Heart left ventricle (tissue), 16 donors: ENCODE measurements around the gene RCOR2. TPM values are rescaled to one million over a fixed set of nuclear protein-coding genes. Genes with fewer than 3 reads are reported as not detected.
A peak's percentile ranks its signal among the peaks of the same experiment; 100 is the strongest.

ENCODE experiments used
- ATAC-seq, 4 donors: fragments of 200-7000 bp; cut with Tn5 transposase; one replicate each; pipeline ENCODE4 v1.9.1; 2020 to 2022; ENCODE audit warnings: moderate library complexity in 4 of 4, mild to moderate bottlenecking in 3 of 4, moderate number of reproducible peaks in 1 of 4
- DNase-seq, 5 donors: peaks; one replicate each; pipeline ENCODE4 v3.0.0-alpha.2; 2020
- H3K27ac ChIP-seq, 12 donors: fragments of 200-600 bp; sonication (generic) in 4 of 12; one replicate each; pipeline versions ENCODE4 v1.5.0 to v1.8.0; 2016 to 2022; ENCODE audit warnings: mild to moderate bottlenecking in 2 of 12
- H3K27me3 ChIP-seq, 9 donors: fragments of 200-600 bp; sonication (generic) in 2 of 9; one replicate each; pipeline versions ENCODE4 v1.5.1 to v1.8.0; 2016 to 2022; ENCODE audit warnings: mild to moderate bottlenecking in 3 of 9
- H3K36me3 ChIP-seq, 9 donors: fragments of 200-600 bp; sonication (generic) in 2 of 9; one replicate each; pipeline versions ENCODE4 v1.5.0 to v1.8.0; 2018 to 2022; ENCODE audit warnings: mild to moderate bottlenecking in 2 of 9
- H3K4me1 ChIP-seq, 12 donors: fragments of 200-600 bp; sonication (generic) in 4 of 12; one replicate each; pipeline versions ENCODE4 v1.5.0 to v1.8.0; 2016 to 2022; ENCODE audit warnings: mild to moderate bottlenecking in 3 of 12
- H3K4me3 ChIP-seq, 12 donors: fragments of 200-600 bp; sonication (generic) in 4 of 12; one replicate each; pipeline versions ENCODE4 v1.5.0 to v1.8.0; 2017 to 2022; ENCODE audit warnings: mild to moderate bottlenecking in 9 of 12, moderate library complexity in 4 of 12
- H3K9me3 ChIP-seq, 12 donors: fragments of 200-600 bp; sonication (generic) in 4 of 12; one replicate each; pipeline versions ENCODE4 v1.5.0 to v1.8.0; 2016 to 2022; ENCODE audit warnings: mild to moderate bottlenecking in 1 of 12
- CTCF ChIP-seq, 12 donors: fragments of 200-600 bp; sonication (generic) in 4 of 12; IDR thresholded peaks; one replicate each; pipeline versions ENCODE4 v1.5.0 to v1.8.0; 2018 to 2022; ENCODE audit warnings: antibody characterized with exemption in 12 of 12, mild to moderate bottlenecking in 5 of 12
- POLR2A ChIP-seq, 2 donors: fragments of 450-650 bp; IDR thresholded peaks; one replicate each; pipeline ENCODE4 v1.6.1; 2017; ENCODE audit warnings: antibody characterized with exemption in 2 of 2, mild to moderate bottlenecking in 2 of 2, moderate library complexity in 2 of 2
- WGBS, 4 donors: extraction: QIAGEN DNeasy Blood & Tissue Kit in 2 of 4; methylation state at CpG; one replicate each; pipeline versions ENCODE4 v1.1.5 to v1.1.7; 2013 to 2018; 5-methylcytosine and 5-hydroxymethylcytosine counted together
- intact Hi-C, 10 donors: fragments of 100-400 bp; cut with DNase I; formaldehyde crosslinking; loops; one replicate each; pipeline versions ENCODE4 v1.11.1 to v1.14.2; 2022
- polyA plus RNA-seq, 2 donors: library from polyadenylated mRNA; stranded (reverse); fragments of 200-250 nt; gene quantifications; one replicate each; pipeline ENCODE4 v1.2.3, GENCODE V29; 2013
- total RNA-seq, 9 donors: library from RNA; depleted of rRNA in 2 of 9; stranded (reverse); fragments of >200 nt in 2 of 9; fragmentation: NEBNext Ultra II Directional in 3 of 9; extraction: Animal tissue kit (Norgen Biotek cat#: 25700) in 3 of 9; gene quantifications; one replicate each; pipeline versions ENCODE4 v1.1.0 to v1.2.4, GENCODE V29; 2016 to 2023
- donor health status: ischemic (EF 13 %, LVEDD 7.1; RV severe dilation, severe dysfunction).
- donor health status: healthy with polysubstance abuse.
- donor health status: DM: no; HTN: yes; CAD: no.
- donor health status: DM: no; HTN: no; CAD: no.
- donor health status: ischemic (EF 25% LVEDD 6.9; RV normal size, moderate dysfunction).
- donor health status: ischemic (EF 25% LVEDD 5.7; RV mildly dilated, moderate dysfunction).
- donor health status: healthy.
- donor health status: DM: yes; HTN: yes; CAD: no.
- donor health status: ischemic (EF 35%, LVEDD 5.7; RV mildly dilated, moderate dysfunction).
- donor health status: nonischemic (EF 11% LVEDD 7.7; RV severe dilation, severe dysfunction).
- donor health status: DM: yes; HTN: yes; CAD: no.
- donor health status: PGD.
- donor health status: ischemic (EF 29% LVEDD 5.4; RV normal size, mild dysfunction).
- donor health status: nonischemic (EF 23%, LVEDD 6.1; RV moderate dilation, normal function).

Gene RCOR2
- total and polyA plus RNA-seq, 11 donors, result 1.9 to 5.7 (median 4.2) TPM

DNA sequence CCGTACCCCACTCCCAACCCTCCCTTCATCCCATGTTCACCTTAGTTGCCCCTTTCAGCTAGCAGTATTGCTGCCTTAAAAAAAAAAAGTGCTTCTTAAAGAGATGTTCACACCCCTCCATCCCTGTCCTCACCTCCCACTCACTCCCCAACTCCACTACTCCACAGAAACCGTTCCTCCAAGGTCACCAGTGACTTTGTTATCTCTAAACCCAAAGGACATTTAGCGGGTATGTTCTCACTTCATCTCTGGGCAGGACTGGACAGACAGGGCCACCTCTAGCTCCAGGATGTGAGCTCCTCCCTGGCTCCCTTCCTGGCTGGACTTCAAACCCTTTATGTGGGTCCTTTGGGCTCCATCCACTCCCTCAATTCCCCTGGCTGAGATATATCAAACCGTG, 6.4 kb upstream of the RCOR2 start:
- Histone ChIP-seq H3K4me1 (peaks cover 0 to 29% (median 28%) of the 10 kb centered on the region in 12 donors), H3K36me3 (no peaks in the 10 kb centered on the region), H3K9me3 (no peaks in the 10 kb centered on the region), H3K27ac (no peak overlapping the region), H3K4me3 (no peak overlapping the region), H3K27me3 (no peaks in the 10 kb centered on the region)
- WGBS, 4 donors, result 29 to 36% (median 33%) methylated on average over 4 of the region's 4 CpGs
- intact Hi-C loops, result no loop called here
- TF ChIP-seq CTCF (IDR thresholded peaks at IDR 0.05) (no peak), POLR2A (IDR thresholded peaks at IDR 0.05) (no peak)
- DNase-seq (no peak), ATAC-seq (no peak)

GRCh38 chr11:63922673-63923192, 5.8 kb upstream of the RCOR2 start:
- Histone ChIP-seq H3K4me3 (no peak overlapping the region), H3K4me1 (peaks cover 0 to 35% (median 32%) of the 10 kb centered on the region in 12 donors), H3K27ac (no peak overlapping the region), H3K36me3 (no peaks in the 10 kb centered on the region), H3K27me3 (peaks cover 0 to 3% (median 0%) of the 10 kb centered on the region in 9 donors), H3K9me3 (no peaks in the 10 kb centered on the region)
- DNase-seq, result no peak
- ATAC-seq, result no peak
- intact Hi-C loops, result no loop called here
- TF ChIP-seq POLR2A (IDR thresholded peaks at IDR 0.05) (no peak), CTCF (IDR thresholded peaks at IDR 0.05) (no peak)
- 87 to 97% (median 92%) methylated on average over 2 of the region's 2 CpGs for WGBS, 4 donors

DNA sequence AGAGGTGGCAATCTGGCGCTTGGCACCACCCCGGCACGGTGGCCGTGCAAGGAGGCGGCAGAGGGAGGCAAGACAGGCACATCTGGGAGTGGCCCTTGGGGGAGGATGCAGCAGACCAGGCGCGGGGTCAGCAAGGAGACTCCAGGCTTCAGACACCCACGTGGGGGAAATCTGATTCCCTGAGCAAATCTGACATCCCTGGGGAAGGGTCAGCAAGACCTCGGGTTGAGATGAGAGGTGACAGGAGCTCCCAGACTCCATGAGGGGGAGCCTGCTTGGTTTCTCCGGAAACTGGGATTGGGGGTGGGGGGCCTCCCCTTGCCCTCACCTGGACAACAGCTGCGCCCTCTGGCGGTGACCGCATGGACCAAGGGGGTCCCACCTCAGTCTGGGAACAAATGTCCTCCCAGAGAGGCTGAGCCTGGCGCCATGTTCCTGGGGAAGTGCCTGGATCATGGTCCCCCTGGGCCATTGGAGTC, 4.0 kb upstream of the RCOR2 start:
- Histone ChIP-seq H3K36me3 (no peaks in the 10 kb centered on the region), H3K4me1 (peaks cover 6 to 50% (median 46%) of the 10 kb centered on the region in 12 donors), H3K4me3 (peak overlapping the region in 2 of 12 donors; percentile 12 to 20), H3K9me3 (no peaks in the 10 kb centered on the region), H3K27me3 (peaks cover 0 to 16% (median 0%) of the 10 kb centered on the region in 9 donors), H3K27ac (peak overlapping the region in 11 of 12 donors; percentile 47 to 99 (median 93))
- TF ChIP-seq CTCF (IDR thresholded peaks at IDR 0.05), result peak; percentile 33 to 64 (median 50)
- TF ChIP-seq POLR2A (IDR thresholded peaks at IDR 0.05), result no peak
- intact Hi-C loops, result no loop called here
- DNase-seq (peak in 1 of 5 donors; percentile 54), ATAC-seq (no peak)
- 29 to 42% (median 35%) methylated on average over 9 to 14 of the region's 14 CpGs for WGBS, 4 donors

DNA sequence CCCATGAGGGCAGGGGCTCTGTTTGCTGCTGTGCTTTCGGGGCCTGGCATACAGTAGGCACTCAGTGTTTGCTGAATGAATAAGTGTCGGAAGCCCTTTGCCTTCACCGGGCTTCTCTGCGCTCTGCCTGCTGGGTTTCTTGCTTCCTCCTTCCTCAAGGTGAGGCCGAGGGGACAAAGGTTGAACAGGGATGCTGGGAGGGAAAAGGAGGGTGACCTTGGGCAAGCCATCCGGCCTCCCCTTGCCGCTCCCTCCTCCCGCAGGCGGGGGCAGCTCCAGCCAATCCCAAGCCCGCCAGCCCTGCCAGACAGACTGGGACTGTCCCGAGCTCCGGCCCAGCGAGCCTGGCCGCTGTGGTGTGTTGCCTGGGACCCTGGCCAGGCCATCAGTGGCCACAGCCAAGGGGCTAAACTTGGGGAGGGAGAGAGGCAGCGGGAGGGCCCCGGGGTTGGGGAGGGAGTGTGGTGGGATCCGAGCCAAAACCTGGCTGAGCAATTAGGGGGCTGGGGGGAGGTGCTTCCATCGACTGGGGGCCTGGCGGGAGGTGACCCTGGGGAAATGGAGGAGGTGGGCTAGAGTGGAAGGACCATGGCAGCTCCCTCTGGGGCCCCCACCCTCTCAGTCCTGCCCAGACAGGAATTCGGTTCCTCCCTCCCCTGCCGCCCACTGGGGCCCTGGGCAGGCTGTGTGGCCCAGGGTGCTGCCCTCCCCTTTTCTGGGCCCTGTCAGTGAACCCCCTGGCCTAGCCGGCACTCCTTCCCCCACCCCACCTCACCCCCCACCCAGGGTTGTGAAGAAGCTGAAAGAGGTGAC, 3.4 kb upstream of the RCOR2 start:
- H3K27ac ChIP-seq, result peak overlapping the region; percentile 84 to 99 (median 92)
- H3K36me3 ChIP-seq, result no peaks in the 10 kb centered on the region
- ATAC-seq, result peak; percentile 75 to 88 (median 80)
- H3K9me3 ChIP-seq, result no peaks in the 10 kb centered on the region
- H3K4me1 ChIP-seq, result peaks cover 7 to 57% (median 52%) of the 10 kb centered on the region in 12 donors
- WGBS, 4 donors, result 17 to 24% (median 20%) methylated on average over 21 to 22 of the region's 22 CpGs
- DNase-seq, result peak; percentile 89 to 95 (median 92)
- no peak for TF ChIP-seq CTCF (IDR thresholded peaks at IDR 0.05)
- TF ChIP-seq POLR2A (IDR thresholded peaks at IDR 0.05), result peak in 1 of 2 donors; percentile 24
- peak overlapping the region in 9 of 12 donors; percentile 35 to 69 (median 47) for H3K4me3 ChIP-seq
- intact Hi-C loops, result no loop called here
- H3K27me3 ChIP-seq, result peaks cover 0 to 21% (median 0%) of the 10 kb centered on the region in 9 donors
